Fibroblast of gingiva (primary cell): ENCODE data around the gene AQP5.

ENCODE experiments used
- DNase-seq: peaks from one replicate; pipeline ENCODE4 v3.0.0-alpha.2; 2011; ENCODE audit warnings: low read depth

The AQP5 gene

DNA sequence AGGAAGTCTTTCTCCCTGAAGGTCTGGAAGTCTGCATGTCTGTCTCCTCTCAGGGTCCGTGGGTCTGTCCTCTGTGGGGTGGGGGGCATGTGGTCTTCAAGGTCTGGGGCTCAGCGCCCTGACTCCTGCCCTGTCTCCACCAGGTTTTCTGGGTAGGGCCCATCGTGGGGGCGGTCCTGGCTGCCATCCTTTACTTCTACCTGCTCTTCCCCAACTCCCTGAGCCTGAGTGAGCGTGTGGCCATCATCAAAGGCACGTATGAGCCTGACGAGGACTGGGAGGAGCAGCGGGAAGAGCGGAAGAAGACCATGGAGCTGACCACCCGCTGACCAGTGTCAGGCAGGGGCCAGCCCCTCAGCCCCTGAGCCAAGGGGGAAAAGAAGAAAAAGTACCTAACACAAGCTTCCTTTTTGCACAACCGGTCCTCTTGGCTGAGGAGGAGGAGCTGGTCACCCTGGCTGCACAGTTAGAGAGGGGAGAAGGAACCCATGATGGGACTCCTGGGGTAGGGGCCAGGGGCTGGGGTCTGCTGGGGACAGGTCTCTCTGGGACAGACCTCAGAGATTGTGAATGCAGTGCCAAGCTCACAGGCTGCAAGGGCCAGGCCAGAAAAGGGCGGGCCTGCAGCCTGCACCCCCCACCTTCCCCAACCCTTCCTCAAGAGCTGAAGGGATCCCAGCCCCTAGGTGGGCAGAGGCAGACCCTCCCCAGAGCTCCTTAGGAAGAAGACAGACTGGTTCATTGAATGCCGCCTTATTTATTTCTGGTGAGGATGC, 3.4 kb downstream of the AQP5 start:
- no peak for DNase-seq

DNA sequence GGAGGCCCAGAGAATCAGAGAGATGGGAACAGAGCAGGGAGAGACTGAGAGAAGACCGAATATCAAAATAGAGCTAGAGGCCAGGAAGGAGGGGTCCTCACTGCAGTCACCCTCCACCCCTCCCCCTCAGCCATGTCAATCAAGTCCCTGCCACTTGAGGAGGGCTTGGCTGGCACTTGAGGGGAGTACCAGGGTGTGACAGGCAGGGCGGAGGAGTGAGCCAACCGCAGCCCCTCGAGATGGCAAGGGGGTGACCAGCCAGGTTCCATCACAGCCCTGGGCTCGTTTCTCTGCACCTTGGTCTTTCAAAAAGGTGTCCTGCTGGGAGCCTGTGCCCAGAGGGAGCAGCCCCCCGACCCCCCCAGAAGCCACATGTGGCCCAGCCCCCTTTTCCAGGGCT, 4.2 kb downstream of the AQP5 start:
- DNase-seq, result no peak

DNA sequence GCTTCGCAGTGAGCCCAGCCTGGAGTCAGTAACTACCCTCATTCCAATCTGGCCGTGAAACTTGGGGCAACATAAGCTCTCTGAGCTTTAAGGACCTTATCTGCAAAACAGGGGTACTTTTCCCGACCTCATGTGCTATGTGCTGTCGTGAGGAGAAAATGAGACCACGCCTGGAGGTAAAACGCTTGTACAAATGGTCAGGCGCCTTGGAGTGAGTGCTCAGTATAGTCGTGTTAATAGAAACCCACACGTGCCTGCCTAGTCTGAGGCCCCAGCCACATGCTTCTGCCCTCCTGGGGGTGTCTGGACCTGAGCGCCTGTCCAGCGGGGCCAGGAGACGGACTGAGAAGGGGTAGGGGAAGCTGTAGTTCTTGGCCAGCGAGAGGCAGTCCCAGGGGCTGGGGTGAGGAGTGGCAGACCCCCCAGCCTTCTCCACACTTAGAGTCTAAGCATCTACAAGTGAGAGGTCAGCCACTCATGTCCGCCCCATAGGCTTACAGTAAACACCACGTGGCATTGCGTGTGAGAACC, 4.9 kb downstream of the AQP5 start:
- DNase-seq, result no peak

DNA sequence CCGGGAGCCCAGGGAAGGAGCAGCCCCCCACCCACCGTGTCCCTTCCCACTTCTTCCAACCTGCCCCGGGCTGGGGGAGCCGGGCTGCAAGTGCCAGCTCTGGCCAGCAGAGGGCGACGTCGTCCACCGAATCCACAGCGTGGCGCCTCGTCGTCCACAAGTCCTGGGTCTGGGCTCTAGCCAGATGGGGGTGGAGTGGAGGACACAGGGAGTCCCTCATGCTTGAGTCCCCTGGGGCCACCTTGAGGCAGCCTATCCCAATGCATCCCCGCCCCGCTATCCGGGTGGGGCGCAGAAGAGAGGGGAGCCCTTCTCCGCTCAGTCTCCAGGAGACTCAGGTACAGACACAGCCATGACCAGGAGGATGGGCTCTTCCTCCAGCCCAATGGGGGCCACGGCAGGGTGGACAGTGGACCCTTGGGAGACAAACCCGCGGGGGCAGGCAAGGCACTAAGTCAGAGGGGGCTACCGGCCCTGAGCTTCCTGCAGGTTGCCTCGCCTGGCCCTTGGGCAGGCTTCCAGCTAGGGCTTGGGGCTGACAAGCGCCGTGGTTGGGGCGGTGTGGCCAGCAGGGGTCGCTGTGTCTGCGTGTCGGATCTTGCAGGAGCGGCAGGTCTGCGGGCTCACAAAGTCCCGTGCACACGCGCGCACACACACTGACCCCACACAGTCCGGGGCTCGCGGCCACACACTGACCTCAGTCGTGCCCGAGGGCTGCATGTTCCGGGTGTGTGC, 5.5 kb downstream of the AQP5 start:
- DNase-seq, result peak; percentile 74

DNA sequence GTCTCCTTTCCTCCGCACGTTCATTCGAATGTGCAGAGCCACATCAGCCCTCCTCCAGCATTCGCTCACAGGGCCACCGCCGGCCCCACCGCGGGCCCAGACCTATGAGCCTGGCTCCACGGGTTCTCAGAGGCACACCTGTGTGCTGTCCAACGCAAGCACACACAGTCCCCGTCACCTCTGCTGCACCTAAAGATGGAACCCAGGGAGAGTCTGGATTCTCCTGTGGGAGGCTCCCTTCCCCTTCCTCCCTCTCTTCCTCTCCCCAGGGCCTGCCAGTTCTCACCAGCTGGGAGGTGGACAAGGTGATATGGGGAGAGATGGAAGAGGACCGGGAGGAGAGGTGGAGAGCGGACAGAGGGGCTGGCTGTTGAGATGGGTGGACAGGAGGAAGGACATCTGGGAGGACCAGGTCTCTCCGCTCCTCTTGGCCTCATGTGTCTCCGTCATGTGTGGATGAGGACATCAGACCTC, 6.1 kb downstream of the AQP5 start:
- DNase-seq, result no peak

DNA sequence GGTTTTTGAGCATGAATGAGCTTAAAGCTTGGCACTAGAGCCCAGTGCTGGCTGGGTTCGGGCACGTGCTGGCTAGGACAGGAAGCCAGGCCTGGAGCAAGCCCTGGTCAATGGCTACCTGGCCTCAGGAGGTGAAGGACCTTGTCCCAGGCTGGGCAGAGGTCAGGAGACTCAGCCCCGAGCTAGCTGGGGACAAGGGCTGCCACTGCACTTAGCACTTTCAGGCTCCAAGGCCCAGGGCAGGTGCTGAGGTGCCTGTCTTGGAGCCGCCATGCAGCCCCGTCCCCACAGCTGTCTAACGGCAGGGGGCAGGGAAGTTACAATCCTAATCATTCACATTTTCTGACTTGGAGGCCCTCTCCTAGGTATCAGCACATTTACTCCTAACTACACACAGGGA, 6.8 kb downstream of the AQP5 start:
- DNase-seq, result no peak

DNA sequence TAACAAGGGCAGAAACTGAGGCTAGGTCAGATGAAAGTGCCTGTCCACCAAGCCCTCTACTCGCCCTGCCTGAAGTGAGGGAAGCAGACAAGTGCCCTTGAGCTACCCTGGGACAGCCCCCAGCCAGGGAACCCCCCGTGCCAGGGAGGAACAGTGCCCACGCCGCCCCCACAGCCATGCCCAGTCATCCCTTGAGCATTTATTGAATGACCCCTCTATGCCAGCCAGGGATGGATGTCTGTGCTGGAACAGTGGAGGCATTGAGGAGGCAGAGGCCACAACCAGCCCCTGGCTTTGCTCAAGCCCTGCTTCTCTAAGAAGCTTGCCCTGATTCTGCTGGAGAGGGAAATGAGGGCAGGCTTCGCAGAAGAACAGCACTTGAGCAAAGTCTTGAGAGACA, 7.4 kb downstream of the AQP5 start:
- DNase-seq, result no peak

DNA sequence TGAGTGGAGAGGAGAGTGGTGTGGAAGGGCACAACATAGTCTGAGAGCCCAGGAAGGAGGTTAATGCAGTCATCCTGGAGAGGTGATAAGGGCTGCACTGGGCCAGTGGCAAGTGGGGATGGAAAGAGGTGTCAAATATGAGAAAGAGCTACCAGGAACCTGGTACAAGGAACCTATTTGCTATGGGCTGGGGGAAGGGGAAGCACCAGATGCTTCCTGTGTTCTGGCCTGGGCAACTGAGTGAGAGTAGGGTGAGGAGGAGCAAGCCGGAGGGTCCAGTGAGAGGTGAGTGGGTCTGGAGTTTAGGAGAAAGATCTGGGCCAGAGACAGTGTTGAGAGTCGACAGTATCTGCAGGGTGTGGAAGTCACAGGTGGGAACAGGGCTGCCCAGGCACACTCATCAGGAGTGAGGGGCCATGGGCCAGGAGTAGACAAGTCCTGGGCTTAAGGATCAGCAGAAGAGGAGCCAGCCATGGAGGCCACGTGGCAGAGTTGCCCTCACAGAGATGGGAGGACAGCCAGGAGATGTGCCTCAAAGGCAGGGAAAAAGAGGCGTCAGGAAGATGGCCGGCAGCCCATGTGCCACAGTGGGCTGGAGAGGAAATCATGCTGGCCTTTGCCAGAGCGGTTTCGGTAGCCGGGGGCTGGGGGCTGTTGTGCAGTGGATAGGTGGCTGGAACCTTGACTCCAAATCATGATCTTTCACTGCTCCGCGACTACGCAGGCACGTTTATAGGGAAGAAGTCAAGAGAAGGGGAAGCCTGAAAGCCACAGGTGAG, 8.2 kb downstream of the AQP5 start:
- DNase-seq, result no peak

DNA sequence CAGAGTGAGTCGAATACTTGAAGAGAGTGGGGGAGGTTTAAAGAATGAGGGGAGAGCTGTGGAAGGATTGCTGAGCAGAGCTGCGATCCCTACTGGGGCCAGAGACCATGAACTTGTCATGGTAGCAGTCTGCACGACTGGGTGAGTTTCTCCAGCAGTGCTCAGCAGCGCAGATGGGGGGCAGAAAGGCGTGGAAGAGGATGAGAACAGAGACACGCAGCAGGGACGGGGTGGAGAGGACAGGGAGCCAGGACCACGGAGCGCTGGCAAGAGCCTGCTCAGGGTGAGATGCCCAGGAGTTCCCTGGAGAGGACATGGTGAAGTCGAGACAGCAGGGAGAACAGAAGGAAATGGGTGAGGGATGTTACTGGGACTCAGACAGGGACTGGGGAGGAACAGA, 9.0 kb downstream of the AQP5 start:
- DNase-seq, result no peak

DNA sequence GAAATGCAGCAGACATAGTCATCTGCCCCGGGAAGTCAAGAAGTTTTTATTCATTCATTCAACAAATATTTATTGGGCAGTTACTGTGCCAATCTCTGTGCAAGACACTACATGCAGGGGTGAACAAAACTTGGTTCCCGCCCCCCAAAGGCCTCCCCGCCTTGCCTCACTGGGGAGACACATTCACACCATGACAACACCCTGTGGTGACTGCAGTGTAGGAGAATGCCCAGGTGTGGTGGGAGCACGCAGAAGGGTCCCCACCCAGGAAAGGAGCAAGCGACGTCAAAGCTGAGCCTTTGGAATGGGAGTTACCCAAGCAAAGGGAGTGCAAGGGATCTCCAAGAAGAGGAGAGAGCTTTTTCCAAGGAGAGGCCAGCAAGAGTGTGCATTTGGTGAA, 9.5 kb downstream of the AQP5 start:
- no peak for DNase-seq

DNA sequence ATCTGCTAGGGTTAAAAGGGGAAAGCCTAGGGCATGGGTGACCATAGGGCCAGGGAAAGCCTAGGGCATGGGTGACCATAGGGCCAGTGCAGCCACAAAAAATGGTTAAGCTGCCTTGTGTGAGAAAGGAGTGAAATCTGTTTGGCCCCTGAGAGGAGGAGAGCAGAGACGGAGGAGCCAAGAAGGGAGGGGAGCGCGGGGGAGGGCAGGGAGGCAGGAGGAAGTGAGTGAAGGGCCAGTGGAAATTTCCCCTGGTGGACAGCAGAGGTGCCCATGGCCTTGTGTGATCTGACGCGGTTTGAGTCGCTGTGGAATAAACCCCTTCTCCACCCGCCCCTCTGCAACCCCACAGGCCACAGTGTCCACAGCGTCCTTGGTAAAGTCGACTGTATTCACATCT, 10.5 kb downstream of the AQP5 start:
- no peak for DNase-seq

DNA sequence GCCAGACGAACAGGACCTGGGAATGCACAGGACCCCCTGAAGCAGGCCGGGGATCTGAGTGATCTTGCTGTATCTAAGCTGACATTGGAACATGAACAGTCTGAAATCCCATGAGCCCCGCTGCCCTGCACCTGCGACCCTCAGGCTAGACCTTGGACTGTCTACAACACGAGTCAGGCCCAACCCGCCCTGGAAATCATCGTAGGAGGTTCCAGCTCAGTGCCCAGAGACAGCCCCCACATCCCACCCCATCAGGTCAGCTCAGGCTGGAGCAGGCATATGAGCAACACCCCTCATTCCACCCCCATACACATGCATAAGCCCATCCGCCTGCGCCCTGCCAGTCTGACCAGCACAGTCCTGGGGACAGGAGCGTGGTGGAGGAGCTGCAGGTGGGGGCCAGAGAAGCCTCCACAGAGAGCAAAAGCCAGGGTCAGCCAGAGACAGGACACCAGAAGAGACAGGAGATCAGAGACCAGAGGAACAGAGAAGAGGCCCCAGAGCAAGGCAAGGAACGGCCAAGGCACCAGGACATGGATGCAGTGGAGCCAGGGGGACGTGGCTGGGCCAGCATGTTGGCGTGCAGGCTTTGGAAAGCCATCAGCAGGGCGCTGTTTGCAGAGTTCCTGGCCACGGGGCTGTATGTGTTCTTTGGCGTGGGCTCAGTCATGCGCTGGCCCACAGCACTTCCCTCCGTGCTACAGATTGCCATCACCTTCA, 11.1 kb downstream of the AQP5 start, which contains the start of gene AQP6:
TSS of gene AQP6 (plus strand) at position 307 of the 720 bp plus-strand sequence. CDS start at position 534, 227 bp downstream.
- DNase-seq, result no peak

DNA sequence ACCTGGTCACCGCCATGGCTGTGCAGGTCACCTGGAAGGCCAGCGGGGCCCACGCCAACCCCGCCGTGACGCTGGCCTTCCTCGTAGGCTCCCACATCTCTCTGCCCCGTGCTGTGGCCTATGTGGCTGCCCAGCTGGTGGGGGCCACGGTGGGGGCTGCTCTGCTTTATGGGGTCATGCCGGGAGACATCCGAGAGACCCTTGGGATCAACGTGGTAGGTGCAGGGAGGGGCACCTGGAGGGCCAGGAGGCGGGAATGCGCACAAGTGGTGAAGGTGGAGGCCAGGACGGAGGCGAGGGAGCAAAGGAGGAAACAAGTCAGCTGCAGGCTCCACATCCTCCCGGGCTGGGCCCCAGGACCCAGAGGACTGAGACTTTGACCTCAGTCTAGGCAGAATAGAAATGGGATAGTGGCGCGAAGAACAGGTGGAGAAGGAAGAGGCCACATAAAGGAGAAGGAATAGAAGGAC, 11.7 kb downstream of the AQP5 start:
- DNase-seq, result no peak

DNA sequence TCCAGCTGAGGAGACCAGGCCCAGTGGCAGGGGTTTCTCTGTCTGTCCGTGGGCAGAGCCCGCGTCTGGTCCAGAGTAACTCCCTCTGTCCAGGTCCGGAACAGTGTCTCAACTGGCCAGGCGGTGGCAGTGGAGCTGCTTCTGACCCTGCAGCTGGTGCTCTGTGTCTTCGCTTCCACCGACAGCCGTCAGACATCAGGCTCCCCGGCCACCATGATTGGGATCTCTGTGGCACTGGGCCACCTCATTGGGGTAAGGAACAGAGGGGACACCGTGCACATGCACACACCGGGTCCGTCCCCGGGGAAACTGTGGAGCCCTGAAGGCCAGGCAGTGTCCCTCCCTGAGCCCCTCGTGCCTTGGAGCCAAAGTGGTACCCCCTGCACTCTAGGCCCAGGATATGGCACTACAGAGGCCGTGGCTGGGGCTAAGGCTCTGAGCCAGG, 12.6 kb downstream of the AQP5 start:
- peak; percentile 71 for DNase-seq

DNA sequence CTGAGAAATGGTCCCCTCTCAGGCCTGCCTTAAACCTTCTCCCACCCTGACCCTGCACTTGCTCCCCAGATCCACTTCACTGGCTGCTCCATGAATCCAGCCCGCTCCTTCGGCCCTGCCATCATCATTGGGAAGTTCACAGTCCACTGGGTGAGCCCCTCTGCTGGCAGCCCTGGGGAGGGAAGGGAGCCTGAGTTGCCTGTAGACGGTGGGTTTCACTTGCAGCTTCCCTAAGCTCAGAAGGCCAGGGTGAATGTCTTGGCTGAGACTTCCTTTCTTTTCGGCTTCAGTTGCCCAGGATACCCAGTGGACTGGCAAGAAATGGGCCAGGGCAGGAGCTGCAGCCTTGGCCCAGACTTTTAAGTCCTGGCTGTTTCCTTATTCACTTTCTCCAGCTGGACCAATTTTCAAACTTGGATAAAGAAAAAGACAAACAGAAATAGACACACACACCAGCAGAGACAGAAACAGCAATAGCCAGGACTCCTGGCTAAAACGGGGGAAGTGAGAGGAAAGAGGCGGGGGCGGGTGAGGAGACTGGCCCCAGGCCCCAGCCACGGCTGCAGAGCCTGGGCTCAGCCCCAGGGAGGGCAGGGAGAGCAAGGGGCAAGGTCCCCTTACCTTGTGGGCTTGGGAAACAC, 13.1 kb downstream of the AQP5 start:
- DNase-seq, result no peak

DNA sequence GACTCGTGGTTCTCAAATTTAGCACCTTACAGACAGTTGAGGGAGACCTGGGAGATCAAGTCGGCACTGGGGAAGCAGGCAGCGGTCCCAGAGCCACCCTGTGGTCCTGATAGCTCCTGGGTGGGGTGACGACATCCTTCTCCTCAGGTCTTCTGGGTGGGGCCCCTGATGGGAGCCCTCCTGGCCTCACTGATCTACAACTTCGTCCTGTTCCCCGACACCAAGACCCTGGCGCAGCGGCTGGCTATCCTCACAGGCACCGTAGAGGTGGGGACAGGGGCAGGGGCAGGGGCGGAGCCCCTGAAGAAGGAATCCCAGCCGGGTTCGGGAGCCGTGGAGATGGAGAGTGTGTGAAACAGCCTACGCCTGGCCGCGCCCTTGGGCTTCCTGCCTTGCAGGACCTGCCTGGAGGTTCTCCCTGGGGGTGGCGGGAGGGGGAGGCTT, 13.7 kb downstream of the AQP5 start:
- no peak for DNase-seq

DNA sequence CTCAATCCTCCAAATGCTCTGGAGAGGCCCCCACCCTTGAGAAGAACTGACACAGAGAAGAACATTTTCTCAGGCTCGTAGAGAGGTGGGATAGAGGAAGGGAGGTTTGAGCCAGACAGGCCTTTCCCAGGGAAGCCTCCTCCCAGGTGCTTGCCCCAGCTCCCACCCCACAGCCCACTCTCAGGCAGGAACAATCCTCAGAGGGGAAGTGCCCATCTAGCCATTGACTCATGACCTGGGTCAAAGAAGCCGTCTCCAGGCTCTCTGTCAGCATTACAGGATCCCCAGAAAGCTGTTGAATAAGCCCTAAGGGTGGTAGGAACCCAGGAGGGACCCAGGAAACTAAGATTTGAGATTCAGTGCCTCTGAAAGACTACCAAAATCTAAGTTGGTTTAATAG, 14.9 kb downstream of the AQP5 start:
- no peak for DNase-seq

DNA sequence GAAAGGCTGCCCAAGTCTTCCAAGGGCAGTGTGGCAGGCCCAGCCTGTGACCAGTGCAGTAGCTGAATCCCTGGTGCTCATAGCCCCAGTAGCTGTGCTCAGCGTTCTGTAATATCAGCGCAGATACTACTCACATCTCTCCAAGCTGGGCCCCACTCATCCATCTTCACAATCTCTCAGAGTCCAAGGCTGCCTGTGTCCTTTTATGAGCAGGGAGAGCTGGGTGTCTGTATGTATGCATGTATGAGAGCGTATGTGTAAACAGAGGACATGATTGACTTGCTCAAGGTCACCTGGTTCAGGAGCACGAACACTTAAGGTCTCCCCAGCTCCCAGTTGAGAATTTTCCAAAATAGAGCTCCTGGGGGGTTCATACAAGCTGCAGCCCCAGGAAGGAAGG, 16.5 kb downstream of the AQP5 start:
- DNase-seq, result no peak

DNA sequence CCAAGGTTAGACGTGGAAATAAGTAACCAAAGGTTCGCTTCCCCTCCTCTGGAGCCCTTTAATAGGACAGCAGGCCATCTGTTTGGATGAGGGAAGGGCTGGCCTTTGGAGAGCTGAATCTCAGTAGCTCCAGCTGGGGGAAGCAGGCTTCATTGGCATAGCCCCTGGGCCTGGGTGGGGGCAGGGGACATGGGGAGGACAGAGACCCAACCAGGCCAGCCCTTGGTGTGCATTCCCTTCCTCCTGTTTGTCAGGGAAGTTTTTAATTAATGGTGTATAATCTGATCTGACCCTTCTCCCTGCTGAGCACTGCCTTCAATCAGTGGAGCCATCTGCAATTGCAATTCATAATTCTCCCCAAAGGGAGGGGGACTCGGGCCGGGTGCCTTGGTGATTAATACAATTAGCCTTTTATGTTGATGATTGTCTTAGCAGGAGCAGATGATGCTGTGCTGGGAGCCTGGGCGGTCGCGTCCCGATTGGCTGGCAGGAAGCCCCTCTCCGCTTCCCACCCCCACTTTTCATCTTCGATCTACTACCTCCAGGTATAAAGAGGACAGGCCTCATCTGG, 17.4 kb downstream of the AQP5 start:
- no peak for DNase-seq

DNA sequence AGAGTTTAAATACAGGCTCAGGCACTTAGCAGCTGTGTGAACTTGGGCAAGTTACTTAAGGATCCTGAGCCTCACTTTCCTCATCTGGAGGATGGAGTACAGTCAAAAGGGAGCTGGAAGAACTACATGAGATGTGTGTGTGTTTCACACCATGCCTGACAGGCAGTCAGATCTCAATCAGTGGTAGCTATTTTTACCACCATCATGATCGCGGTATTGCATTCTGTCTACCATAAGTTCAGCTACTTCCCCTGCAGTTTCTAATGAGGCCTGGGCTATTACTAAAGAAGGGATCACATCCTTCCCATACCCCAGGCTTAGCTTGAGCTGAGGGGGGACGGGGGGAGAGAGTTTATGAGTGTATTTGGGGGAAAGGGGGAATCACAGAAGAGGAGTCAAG, 18.1 kb downstream of the AQP5 start:
- no peak for DNase-seq
